ENCODE results near the gene NHEJ1. TPM values are rescaled to one million over a fixed set of nuclear protein-coding genes. Genes with fewer than 3 reads are reported as not detected.
A peak's percentile ranks its signal among the peaks of the same experiment; 100 is the strongest.

The NHEJ1 gene
- total and polyA plus RNA-seq, 2 of the 13 experiments (the other 11 are each of a cell fraction or from before 2014, with no cell fraction given): 30.0 to 30.7 TPM

DNA sequence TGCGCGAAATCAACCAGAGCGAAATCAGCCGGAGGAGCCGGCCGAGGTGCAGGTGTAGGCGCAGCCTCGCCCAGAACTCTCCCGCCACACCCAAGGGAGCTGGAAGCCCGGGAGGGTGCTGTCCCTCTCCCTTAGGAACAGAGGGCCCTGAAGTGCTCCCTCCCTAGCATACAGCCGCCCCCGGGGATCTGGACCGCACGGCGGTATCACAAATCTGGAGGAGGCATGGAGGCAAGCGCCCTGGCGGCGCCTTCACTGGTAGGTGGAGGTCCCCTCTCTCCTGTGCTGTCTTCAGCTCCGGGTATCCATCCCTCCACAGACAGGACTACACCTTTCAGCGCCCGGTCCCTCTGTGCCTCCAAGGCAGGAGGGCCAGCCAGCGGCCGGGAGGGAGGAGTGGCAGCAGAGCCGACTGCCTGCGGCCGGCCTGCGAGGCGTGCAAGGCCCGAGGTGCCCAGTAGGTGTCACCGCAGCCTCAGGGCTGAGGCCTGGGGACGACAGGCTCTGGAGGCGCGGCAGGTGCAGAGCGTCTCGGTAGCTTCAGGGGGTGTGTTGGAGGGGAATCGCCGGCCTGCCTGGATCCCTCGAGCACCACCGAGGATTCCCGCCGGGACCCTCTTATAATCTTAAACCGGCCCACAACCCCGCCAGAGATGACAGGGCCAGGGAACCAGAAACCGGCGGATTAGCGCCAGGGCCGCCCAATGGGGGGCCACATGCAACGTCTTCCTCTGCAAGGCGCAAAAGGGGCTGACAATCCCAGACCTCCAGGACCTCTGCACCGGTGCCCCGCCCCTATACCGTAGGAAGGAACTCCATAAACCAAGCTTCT, 102.7 kb downstream of the NHEJ1 start (continued):
- TF ChIP-seq, protein P1, sequence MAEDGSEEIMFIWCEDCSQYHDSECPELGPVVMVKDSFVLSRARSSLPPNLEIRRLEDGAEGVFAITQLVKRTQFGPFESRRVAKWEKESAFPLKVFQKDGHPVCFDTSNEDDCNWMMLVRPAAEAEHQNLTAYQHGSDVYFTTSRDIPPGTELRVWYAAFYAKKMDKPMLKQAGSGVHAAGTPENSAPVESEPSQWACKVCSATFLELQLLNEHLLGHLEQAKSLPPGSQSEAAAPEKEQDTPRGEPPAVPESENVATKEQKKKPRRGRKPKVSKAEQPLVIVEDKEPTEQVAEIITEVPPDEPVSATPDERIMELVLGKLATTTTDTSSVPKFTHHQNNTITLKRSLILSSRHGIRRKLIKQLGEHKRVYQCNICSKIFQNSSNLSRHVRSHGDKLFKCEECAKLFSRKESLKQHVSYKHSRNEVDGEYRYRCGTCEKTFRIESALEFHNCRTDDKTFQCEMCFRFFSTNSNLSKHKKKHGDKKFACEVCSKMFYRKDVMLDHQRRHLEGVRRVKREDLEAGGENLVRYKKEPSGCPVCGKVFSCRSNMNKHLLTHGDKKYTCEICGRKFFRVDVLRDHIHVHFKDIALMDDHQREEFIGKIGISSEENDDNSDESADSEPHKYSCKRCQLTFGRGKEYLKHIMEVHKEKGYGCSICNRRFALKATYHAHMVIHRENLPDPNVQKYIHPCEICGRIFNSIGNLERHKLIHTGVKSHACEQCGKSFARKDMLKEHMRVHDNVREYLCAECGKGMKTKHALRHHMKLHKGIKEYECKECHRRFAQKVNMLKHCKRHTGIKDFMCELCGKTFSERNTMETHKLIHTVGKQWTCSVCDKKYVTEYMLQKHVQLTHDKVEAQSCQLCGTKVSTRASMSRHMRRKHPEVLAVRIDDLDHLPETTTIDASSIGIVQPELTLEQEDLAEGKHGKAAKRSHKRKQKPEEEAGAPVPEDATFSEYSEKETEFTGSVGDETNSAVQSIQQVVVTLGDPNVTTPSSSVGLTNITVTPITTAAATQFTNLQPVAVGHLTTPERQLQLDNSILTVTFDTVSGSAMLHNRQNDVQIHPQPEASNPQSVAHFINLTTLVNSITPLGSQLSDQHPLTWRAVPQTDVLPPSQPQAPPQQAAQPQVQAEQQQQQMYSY (CRISPR knock-in tag; IDR thresholded peaks at IDR 0.05): no peak
- TF ChIP-seq RAD51 (IDR thresholded peaks at IDR 0.05; ENCODE audit: borderline replicate concordance) (no peak), ZFYVE20 (CRISPR knock-in tag; IDR thresholded peaks at IDR 0.05; ENCODE audit: borderline replicate concordance, low read depth) (no peak), ZNF547 (CRISPR knock-in tag; IDR thresholded peaks at IDR 0.05) (no peak; the same call in 1 of the 2 replicates), ZNF382 (CRISPR knock-in tag; IDR thresholded peaks at IDR 0.05; ENCODE audit: borderline replicate concordance) (no peak), TARDBP (CRISPR knock-in tag; IDR thresholded peaks at IDR 0.05) (no peak), AGO2 (optimal IDR thresholded peaks at IDR 0.05; ENCODE audit: low read depth, low read length) (peak; percentile 29), ZNF670 (CRISPR knock-in tag; IDR thresholded peaks at IDR 0.05; ENCODE audit: borderline replicate concordance) (peak; percentile 29; the same call in 1 of the 2 replicates), MEIS2 (CRISPR knock-in tag; IDR thresholded peaks at IDR 0.05) (peak; percentile 48; the same call in 1 of the 2 replicates), HOXD1 (CRISPR knock-in tag; IDR thresholded peaks at IDR 0.05) (no peak; the same call in 1 of the 2 replicates), SALL2 (CRISPR knock-in tag; IDR thresholded peaks at IDR 0.05) (peak; percentile 71; the same call in 1 of the 2 replicates), SP140L (CRISPR knock-in tag; IDR thresholded peaks at IDR 0.05; ENCODE audit: borderline replicate concordance) (no peak)
- TF ChIP-seq, protein P2, sequence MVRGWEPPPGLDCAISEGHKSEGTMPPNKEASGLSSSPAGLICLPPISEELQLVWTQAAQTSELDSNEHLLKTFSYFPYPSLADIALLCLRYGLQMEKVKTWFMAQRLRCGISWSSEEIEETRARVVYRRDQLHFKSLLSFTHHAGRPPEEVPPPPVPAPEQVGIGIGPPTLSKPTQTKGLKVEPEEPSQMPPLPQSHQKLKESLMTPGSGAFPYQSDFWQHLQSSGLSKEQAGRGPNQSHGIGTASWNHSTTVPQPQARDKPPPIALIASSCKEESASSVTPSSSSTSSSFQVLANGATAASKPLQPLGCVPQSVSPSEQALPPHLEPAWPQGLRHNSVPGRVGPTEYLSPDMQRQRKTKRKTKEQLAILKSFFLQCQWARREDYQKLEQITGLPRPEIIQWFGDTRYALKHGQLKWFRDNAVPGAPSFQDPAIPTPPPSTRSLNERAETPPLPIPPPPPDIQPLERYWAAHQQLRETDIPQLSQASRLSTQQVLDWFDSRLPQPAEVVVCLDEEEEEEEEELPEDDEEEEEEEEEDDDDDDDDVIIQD (CRISPR knock-in tag; IDR thresholded peaks at IDR 0.05; ENCODE audit: low read depth): 0 out of 2 replicates have a peak, but pooled peaks have one; percentile 13
- TF ChIP-seq, protein P3, sequence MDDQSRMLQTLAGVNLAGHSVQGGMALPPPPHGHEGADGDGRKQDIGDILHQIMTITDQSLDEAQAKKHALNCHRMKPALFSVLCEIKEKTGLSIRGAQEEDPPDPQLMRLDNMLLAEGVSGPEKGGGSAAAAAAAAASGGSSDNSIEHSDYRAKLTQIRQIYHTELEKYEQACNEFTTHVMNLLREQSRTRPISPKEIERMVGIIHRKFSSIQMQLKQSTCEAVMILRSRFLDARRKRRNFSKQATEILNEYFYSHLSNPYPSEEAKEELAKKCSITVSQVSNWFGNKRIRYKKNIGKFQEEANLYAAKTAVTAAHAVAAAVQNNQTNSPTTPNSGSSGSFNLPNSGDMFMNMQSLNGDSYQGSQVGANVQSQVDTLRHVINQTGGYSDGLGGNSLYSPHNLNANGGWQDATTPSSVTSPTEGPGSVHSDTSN (CRISPR knock-in tag; IDR thresholded peaks at IDR 0.05; ENCODE audit: borderline replicate concordance): no peak
- TF ChIP-seq, protein P4, sequence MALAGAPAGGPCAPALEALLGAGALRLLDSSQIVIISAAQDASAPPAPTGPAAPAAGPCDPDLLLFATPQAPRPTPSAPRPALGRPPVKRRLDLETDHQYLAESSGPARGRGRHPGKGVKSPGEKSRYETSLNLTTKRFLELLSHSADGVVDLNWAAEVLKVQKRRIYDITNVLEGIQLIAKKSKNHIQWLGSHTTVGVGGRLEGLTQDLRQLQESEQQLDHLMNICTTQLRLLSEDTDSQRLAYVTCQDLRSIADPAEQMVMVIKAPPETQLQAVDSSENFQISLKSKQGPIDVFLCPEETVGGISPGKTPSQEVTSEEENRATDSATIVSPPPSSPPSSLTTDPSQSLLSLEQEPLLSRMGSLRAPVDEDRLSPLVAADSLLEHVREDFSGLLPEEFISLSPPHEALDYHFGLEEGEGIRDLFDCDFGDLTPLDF (CRISPR knock-in tag; IDR thresholded peaks at IDR 0.05): no peak

Data from HepG2 (cell line).